Measurements from ENCODE around the gene LUZP1.

- TF ChIP-seq YY1 (IDR thresholded peaks at IDR 0.05; ENCODE audit: low read depth) (no peak), SMC3 (IDR thresholded peaks at IDR 0.05; ENCODE audit: low read depth, low read length) (no peak), CTCF (IDR thresholded peaks at IDR 0.05) (no peak), USF2 (IDR thresholded peaks at IDR 0.05; ENCODE audit: borderline replicate concordance, low read depth, low read length) (no peak), REST (IDR thresholded peaks at IDR 0.05; ENCODE audit: low read depth, low read length) (no peak), POLR2AphosphoS5 (IDR thresholded peaks at IDR 0.05; ENCODE audit: low read depth, low read length) (no peak), NRF1 (IDR thresholded peaks at IDR 0.05; ENCODE audit: low read depth, low read length) (no peak), TEAD4 (IDR thresholded peaks at IDR 0.05; ENCODE audit: borderline replicate concordance, insufficient read depth) (no peak), PBX3 (IDR thresholded peaks at IDR 0.05) (no peak), RCOR1 (IDR thresholded peaks at IDR 0.05; ENCODE audit: low read length) (no peak), TAF1 (IDR thresholded peaks at IDR 0.05; ENCODE audit: borderline replicate concordance, low read depth, low read length) (no peak), RAD21 (IDR thresholded peaks at IDR 0.05; ENCODE audit: low read length) (no peak)
Observed at GRCh38 chr1:23069149-23069548, 99.5 kb downstream of the LUZP1 start.
